Right ventricle myocardium inferior (tissue), 1 donor: ENCODE results near the gene PLK2. TPM values are rescaled to one million over a fixed set of nuclear protein-coding genes. Genes with fewer than 3 reads are reported as not detected.
A peak's percentile ranks its signal among the peaks of the same experiment; 100 is the strongest.

Source experiments
- ATAC-seq: fragments of 200-7000 bp; cut with Tn5 transposase; one replicate; pipeline ENCODE4 v1.9.1; 2020; ENCODE audit warnings: mild to moderate bottlenecking, moderate library complexity
- DNase-seq: peaks from one replicate; pipeline ENCODE4 v3.0.0; 2021; ENCODE audit errors: missing footprints
- intact Hi-C: fragments of 100-400 bp; cut with DNase I; formaldehyde crosslinking; loops from one replicate; pipeline ENCODE4 v1.11.0; 2022
- total RNA-seq: library from RNA; stranded (reverse); fragmentation: NEBNext Ultra II Directional; extraction: Animal tissue kit (Norgen Biotek cat#: 25700); gene quantifications from one replicate; pipeline ENCODE4 v1.2.1, GENCODE V29; 2021
- donor health status: DM: no; HTN: yes; CAD: no; lungs with severe emphysema.

Gene PLK2
- total RNA-seq, 1 donor from 2014 or later, result 66.4 TPM

- ATAC-seq (no peak), DNase-seq (no peak)
- intact Hi-C loops, result no loop called here
Measured at GRCh38 chr5:58484505-58484904, 24.6 kb upstream of the PLK2 start.

GRCh38 chr5:58482536-58482935 is 22.6 kb upstream of the PLK2 start:
- intact Hi-C loops, result no loop called here
- DNase-seq (no peak), ATAC-seq (no peak)

GRCh38 chr5:58481828-58482227 is 21.9 kb upstream of the PLK2 start:
- intact Hi-C loops, result no loop called here
- no peak for DNase-seq
- ATAC-seq, result no peak

- ATAC-seq, result no peak
- intact Hi-C loops, result no loop called here
- DNase-seq, result no peak
Measured at GRCh38 chr5:58481066-58481676, 21.3 kb upstream of the PLK2 start.

- no peak for DNase-seq
- intact Hi-C loops, result no loop called here
- ATAC-seq, result no peak
Measured at GRCh38 chr5:58477760-58478376, 18.0 kb upstream of the PLK2 start.

GRCh38 chr5:58475404-58475803 is 15.5 kb upstream of the PLK2 start:
- no peak for ATAC-seq
- no peak for DNase-seq
- intact Hi-C loops, result no loop called here

- ATAC-seq (no peak), DNase-seq (no peak)
- intact Hi-C loops, result loop anchor here (10.0 kb wide), 1 partner anchor 455 kb away; no protein-coding TSS in a partner anchor
Measured at GRCh38 chr5:58469896-58470295, 10.0 kb upstream of the PLK2 start.

- ATAC-seq (no peak), DNase-seq (no peak)
- intact Hi-C loops, result loop anchor here (10.0 kb wide), 1 partner anchor 452 kb away; no protein-coding TSS in a partner anchor
Measured at GRCh38 chr5:58466939-58467338, 7.1 kb upstream of the PLK2 start.

GRCh38 chr5:58462623-58463230 is 2.8 kb upstream of the PLK2 start:
- ATAC-seq (no peak), DNase-seq (no peak)
- intact Hi-C loops, result loop anchor here (5.0 to 10.0 kb wide), 2 partner anchors 448 to 810 kb away; no protein-coding TSS in a partner anchor

GRCh38 chr5:58462154-58462553 is 2.3 kb upstream of the PLK2 start:
- DNase-seq (no peak), ATAC-seq (no peak)
- intact Hi-C loops, result loop anchor here (5.0 to 10.0 kb wide), 2 partner anchors 447 to 810 kb away; no protein-coding TSS in a partner anchor

GRCh38 chr5:58460732-58461286 is 923 bp upstream of the PLK2 start:
- ATAC-seq (peak; percentile 83), DNase-seq (peak; percentile 94)
- intact Hi-C loops, result loop anchor here (1.0 to 10.0 kb wide), 7 partner anchors 334 to 1163 kb away; no protein-coding TSS in a partner anchor

- no peak for DNase-seq
- ATAC-seq, result no peak
- intact Hi-C loops, result loop anchor here (1.0 to 10.0 kb wide), 12 partner anchors 95 to 1161 kb away; no protein-coding TSS in a partner anchor
Measured at GRCh38 chr5:58459146-58460001, 512 bp downstream of the PLK2 start.

- no peak for DNase-seq
- intact Hi-C loops, result loop anchor here (5.0 to 10.0 kb wide), 5 partner anchors 94 to 386 kb away; no protein-coding TSS in a partner anchor
Measured at GRCh38 chr5:58458743-58459145, 1.1 kb downstream of the PLK2 start.

GRCh38 chr5:58458141-58458742 is 1.6 kb downstream of the PLK2 start:
- DNase-seq (no peak), ATAC-seq (no peak)
- intact Hi-C loops, result loop anchor here (5.0 to 10.0 kb wide), 5 partner anchors 93 to 386 kb away; no protein-coding TSS in a partner anchor

More at GRCh38 chr5:58458743-58459145, 1.1 kb downstream of the PLK2 start:
- ATAC-seq, result no peak

GRCh38 chr5:58457050-58457449 is 2.8 kb downstream of the PLK2 start:
- intact Hi-C loops, result loop anchor here (5.0 to 10.0 kb wide), 5 partner anchors 92 to 385 kb away; no protein-coding TSS in a partner anchor
- no peak for DNase-seq
- ATAC-seq, result no peak

- no peak for ATAC-seq
- intact Hi-C loops, result loop anchor here (5.0 to 10.0 kb wide), 5 partner anchors 92 to 384 kb away; no protein-coding TSS in a partner anchor
- DNase-seq, result no peak
Measured at GRCh38 chr5:58456486-58456885, 3.4 kb downstream of the PLK2 start.

- no peak for DNase-seq
- intact Hi-C loops, result loop anchor here (5.0 to 10.0 kb wide), 5 partner anchors 91 to 384 kb away; no protein-coding TSS in a partner anchor
- no peak for ATAC-seq
Measured at GRCh38 chr5:58456026-58456425, 3.9 kb downstream of the PLK2 start.

- no peak for ATAC-seq
- no peak for DNase-seq
- intact Hi-C loops, result loop anchor here (5.0 to 10.0 kb wide), 5 partner anchors 91 to 383 kb away; no protein-coding TSS in a partner anchor
Measured at GRCh38 chr5:58455480-58455879, 4.4 kb downstream of the PLK2 start.
